ENCODE measurements around the gene GTF2H4.

DNA sequence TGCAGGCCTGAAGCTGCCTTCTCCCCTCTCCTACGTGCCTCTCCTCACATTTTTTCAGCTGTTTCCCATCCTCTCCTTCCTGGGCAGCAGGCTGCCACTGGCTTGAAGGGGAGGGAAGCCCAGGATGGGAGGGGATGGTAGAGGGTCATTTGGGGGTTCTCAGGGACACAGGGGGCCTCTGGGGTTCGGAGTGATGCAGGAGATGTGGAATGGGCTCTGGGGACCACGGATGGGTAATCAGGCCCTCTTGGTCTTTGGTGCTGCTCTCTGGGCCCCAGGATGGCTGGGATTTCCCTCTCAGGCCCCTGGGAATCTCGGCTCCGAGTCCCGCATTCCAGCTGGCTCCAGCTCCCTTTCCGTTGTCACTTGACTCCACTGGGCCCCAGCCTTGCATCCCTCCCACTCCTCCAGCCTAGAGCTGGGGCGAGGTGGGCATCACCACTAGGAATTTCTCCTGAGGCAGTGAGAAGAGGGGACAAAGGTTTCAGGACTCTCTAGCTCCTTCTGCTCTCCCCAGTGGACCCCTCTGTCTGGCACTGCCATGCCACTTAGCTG is 25.7 kb upstream of the GTF2H4 start:
- no peak for TF ChIP-seq CTCF (IDR thresholded peaks at IDR 0.05)
- TF ChIP-seq POLR2A (IDR thresholded peaks at IDR 0.05) = no peak
- no peak for TF ChIP-seq EP300 (IDR thresholded peaks at IDR 0.05)
- TF ChIP-seq POLR2AphosphoS5 (IDR thresholded peaks at IDR 0.05) = no peak
